PFSK-1 (cell line): Measurements from ENCODE around the gene ABI1.

Experiments
- FOXP2 ChIP-seq: optimal IDR thresholded peaks from 2 replicates; pipeline ENCODE3; 2011; ENCODE audit warnings: borderline replicate concordance, control low read depth, inconsistent platforms; ENCODE audit not compliant: insufficient read depth; ENCODE audit errors: extremely low read length, extremely low read depth
- POLR2AphosphoS5 ChIP-seq: IDR thresholded peaks from 2 replicates; pipeline ENCODE4 v1.6.1; 2012; ENCODE audit warnings: low read depth, mild to moderate bottlenecking, control low read depth, low read length, moderate library complexity
- SIN3A ChIP-seq: IDR thresholded peaks from 2 replicates; pipeline ENCODE4 v1.6.1; 2012; ENCODE audit warnings: mild to moderate bottlenecking, low read length, moderate library complexity, borderline replicate concordance; ENCODE audit not compliant: insufficient read depth
- TAF1 ChIP-seq: IDR thresholded peaks from 2 replicates; pipeline ENCODE4 v1.6.1; 2012; ENCODE audit warnings: low read length, control low read depth, borderline replicate concordance; ENCODE audit not compliant: insufficient read depth
- TF ChIP-seq, protein P1 (sequence below), 2 experiments: IDR thresholded peaks; 2 replicates each; pipeline versions ENCODE4 v1.6.1 to v1.8.0; 2011 to 2012; ENCODE audit warnings: low read depth in 2 of 2, low read length in 2 of 2, control low read depth in 1 of 2, inconsistent platforms in 1 of 2, mild to moderate bottlenecking in 1 of 2, moderate library complexity in 1 of 2; ENCODE audit not compliant: insufficient read depth in 1 of 2

ABI1 gene

GRCh38 chr10:26802527-26802926, 58.2 kb downstream of the ABI1 start:
- TF ChIP-seq, protein P1, sequence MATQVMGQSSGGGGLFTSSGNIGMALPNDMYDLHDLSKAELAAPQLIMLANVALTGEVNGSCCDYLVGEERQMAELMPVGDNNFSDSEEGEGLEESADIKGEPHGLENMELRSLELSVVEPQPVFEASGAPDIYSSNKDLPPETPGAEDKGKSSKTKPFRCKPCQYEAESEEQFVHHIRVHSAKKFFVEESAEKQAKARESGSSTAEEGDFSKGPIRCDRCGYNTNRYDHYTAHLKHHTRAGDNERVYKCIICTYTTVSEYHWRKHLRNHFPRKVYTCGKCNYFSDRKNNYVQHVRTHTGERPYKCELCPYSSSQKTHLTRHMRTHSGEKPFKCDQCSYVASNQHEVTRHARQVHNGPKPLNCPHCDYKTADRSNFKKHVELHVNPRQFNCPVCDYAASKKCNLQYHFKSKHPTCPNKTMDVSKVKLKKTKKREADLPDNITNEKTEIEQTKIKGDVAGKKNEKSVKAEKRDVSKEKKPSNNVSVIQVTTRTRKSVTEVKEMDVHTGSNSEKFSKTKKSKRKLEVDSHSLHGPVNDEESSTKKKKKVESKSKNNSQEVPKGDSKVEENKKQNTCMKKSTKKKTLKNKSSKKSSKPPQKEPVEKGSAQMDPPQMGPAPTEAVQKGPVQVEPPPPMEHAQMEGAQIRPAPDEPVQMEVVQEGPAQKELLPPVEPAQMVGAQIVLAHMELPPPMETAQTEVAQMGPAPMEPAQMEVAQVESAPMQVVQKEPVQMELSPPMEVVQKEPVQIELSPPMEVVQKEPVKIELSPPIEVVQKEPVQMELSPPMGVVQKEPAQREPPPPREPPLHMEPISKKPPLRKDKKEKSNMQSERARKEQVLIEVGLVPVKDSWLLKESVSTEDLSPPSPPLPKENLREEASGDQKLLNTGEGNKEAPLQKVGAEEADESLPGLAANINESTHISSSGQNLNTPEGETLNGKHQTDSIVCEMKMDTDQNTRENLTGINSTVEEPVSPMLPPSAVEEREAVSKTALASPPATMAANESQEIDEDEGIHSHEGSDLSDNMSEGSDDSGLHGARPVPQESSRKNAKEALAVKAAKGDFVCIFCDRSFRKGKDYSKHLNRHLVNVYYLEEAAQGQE (IDR thresholded peaks at IDR 0.05; ENCODE audit: insufficient read depth in 1 of 2, low read depth in 2 of 2, low read length in 2 of 2) = no peak
- TF ChIP-seq SIN3A = no peak
- no peak for TF ChIP-seq FOXP2
- TF ChIP-seq TAF1 = no peak
- TF ChIP-seq POLR2AphosphoS5 = no peak

DNA sequence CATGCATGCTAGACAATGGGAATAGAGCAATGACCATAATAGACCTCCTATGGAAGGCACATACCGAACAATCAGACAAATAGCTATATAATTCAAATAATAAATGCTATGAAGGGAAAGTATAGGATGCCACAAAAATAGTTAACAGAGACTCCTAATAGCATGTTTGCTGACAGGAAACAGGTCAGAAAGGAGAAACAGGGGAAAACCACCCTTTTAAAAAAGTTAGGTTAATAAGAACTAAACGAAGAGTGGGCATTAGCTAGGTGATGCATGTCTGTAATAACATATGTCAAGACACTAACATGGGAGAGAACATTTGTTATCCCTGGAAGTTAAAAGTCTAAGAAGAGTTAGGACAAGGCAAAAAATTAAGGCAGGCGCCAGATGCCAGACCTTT, 58.9 kb downstream of the ABI1 start:
- TF ChIP-seq FOXP2 (no peak), TAF1 (no peak), SIN3A (no peak), POLR2AphosphoS5 (no peak)
- TF ChIP-seq, protein P1 (IDR thresholded peaks at IDR 0.05; ENCODE audit: insufficient read depth in 1 of 2, low read depth in 2 of 2, low read length in 2 of 2) = no peak

DNA sequence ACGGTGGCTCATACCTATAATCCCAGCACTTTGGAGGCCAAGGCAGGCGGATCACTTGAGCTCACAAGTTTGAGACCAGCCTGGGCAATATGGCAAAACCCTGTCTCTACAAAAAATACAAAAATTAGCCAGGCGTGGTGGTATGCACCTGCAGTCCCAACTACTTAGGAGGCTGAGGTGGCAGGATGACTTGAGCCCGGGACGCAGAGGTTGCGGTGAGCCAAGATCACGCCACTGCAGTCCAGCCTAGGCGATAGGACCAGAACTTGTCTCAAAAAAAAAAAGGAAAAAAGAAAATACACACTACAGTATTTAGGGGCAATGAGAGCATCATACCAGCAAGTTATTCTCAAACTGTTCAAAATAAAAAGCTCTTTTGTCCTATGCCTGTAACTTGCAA, 59.5 kb downstream of the ABI1 start:
- no peak for TF ChIP-seq FOXP2
- TF ChIP-seq TAF1 = no peak
- TF ChIP-seq SIN3A = no peak
- TF ChIP-seq, protein P1 (IDR thresholded peaks at IDR 0.05; ENCODE audit: insufficient read depth in 1 of 2, low read depth in 2 of 2, low read length in 2 of 2) = no peak
- no peak for TF ChIP-seq POLR2AphosphoS5

- TF ChIP-seq POLR2AphosphoS5 (no peak), TAF1 (no peak), FOXP2 (no peak), SIN3A (no peak)
- TF ChIP-seq, protein P1 (IDR thresholded peaks at IDR 0.05; ENCODE audit: insufficient read depth in 1 of 2, low read depth in 2 of 2, low read length in 2 of 2) = no peak
Measured at GRCh38 chr10:26800468-26800867, 60.3 kb downstream of the ABI1 start.

DNA sequence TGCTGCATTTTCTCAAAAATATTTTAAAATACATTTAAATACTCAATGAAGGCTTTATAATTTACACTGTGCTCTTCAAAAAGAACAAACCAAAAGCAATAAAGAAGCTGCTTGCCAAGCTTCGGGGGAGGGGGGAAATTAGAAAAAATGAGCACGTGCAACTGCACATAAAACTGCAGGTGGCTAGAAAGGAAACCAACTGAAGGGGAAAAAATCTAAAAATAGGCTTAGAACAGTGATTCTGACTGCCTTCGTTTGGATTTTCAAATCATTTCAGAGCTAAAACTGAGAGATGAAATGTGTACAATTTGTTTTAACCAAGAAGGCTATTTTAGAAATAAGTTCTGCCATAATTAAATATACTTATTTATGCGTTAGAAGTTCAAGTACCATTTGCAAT, 61.4 kb downstream of the ABI1 start:
- TF ChIP-seq SIN3A (no peak), TAF1 (no peak)
